ENCODE results near the gene KDM5C. TPM values are rescaled to one million over a fixed set of nuclear protein-coding genes. Genes with fewer than 3 reads are reported as not detected.
A peak's percentile ranks its signal among the peaks of the same experiment; 100 is the strongest.

The KDM5C gene
- total and polyA plus RNA-seq, 8 donors: 11.8 to 390 (median 83.7) TPM

GRCh38 chrX:53257670-53258423 is 32.8 kb upstream of the KDM5C start:
- intact Hi-C loops (cut with DNase I; ENCODE audit: low total_unique reads): no loop called here
- WGBS, 5 donors: 80 to 95% (median 91%) methylated on average over 6 of the region's 6 CpGs
- no peaks in the 10 kb centered on the region for H3K9me3 ChIP-seq
- DNase-seq: no peak
- no peak overlapping the region for H3K4me3 ChIP-seq
- peaks cover 0 to 7% (median 2%) of the 10 kb centered on the region in 4 donors for H3K4me1 ChIP-seq
- H3K27ac ChIP-seq: no peak overlapping the region
- peaks cover 0 to 17% (median 0%) of the 10 kb centered on the region in 3 donors for H3K27me3 ChIP-seq
- no peak for TF ChIP-seq POLR2AphosphoS5 (IDR thresholded peaks at IDR 0.05)
- no peak for TF ChIP-seq POLR2A (IDR thresholded peaks at IDR 0.05)
- H3K36me3 ChIP-seq: peaks cover 0 to 19% (median 10%) of the 10 kb centered on the region in 4 donors

- WGBS, 5 donors: 69 to 92% (median 75%) methylated on average over 6 to 13 of the region's 13 CpGs
- no peak for DNase-seq
Measured at GRCh38 chrX:53257166-53257565, 32.2 kb upstream of the KDM5C start.

DNA sequence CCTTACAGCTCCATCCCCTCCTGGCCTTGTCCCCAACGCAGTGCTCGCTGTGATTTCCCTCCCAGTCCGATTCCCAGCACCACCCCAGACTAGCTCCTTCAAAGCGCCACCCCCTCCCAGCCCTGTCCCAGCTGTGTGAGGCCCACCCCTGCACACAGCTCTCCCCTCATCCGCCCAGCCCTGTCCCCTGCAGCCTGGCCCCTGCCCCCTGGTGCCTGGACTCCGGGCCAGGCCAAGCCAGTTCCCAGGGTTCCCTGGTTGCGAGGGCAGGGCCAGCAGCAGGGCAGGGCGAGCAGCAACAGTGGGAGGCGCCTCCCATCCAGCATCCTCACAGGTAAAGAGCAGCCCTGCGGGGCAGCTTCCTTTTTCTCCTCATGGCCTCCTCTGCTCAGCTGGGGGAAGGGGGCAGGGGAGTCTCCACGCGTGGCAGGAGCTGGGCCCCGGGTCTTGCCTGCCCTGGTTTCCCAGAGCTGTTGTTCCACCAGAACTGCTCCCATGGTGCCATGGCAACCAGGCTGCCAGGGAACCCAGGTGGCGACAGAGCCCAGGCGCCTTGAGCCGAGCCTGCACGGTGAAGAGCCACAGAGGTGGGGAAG is 31.5 kb upstream of the KDM5C start:
- Histone ChIP-seq H3K27me3 (peaks cover 0 to 17% (median 0%) of the 10 kb centered on the region in 3 donors), H3K9me3 (no peaks in the 10 kb centered on the region), H3K4me3 (no peak overlapping the region), H3K36me3 (peaks cover 0 to 24% (median 10%) of the 10 kb centered on the region in 4 donors), H3K27ac (no peak overlapping the region), H3K4me1 (no peaks in the 10 kb centered on the region)
- peak in 1 of 2 donors; percentile 28 for DNase-seq
- TF ChIP-seq POLR2AphosphoS5 (IDR thresholded peaks at IDR 0.05): no peak
- TF ChIP-seq EP300 (IDR thresholded peaks at IDR 0.05): no peak
- TF ChIP-seq, protein P1, sequence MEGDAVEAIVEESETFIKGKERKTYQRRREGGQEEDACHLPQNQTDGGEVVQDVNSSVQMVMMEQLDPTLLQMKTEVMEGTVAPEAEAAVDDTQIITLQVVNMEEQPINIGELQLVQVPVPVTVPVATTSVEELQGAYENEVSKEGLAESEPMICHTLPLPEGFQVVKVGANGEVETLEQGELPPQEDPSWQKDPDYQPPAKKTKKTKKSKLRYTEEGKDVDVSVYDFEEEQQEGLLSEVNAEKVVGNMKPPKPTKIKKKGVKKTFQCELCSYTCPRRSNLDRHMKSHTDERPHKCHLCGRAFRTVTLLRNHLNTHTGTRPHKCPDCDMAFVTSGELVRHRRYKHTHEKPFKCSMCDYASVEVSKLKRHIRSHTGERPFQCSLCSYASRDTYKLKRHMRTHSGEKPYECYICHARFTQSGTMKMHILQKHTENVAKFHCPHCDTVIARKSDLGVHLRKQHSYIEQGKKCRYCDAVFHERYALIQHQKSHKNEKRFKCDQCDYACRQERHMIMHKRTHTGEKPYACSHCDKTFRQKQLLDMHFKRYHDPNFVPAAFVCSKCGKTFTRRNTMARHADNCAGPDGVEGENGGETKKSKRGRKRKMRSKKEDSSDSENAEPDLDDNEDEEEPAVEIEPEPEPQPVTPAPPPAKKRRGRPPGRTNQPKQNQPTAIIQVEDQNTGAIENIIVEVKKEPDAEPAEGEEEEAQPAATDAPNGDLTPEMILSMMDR (IDR thresholded peaks at IDR 0.05): no peak
- no peak for TF ChIP-seq POLR2A (IDR thresholded peaks at IDR 0.05)
- intact Hi-C loops (cut with DNase I; ENCODE audit: low total_unique reads): no loop called here
- 58 to 83% (median 65%) methylated on average over 13 to 17 of the region's 17 CpGs for WGBS, 5 donors

More at GRCh38 chrX:53257166-53257565, 32.2 kb upstream of the KDM5C start:
- Histone ChIP-seq H3K4me1 (peaks cover 0 to 1% (median 0%) of the 10 kb centered on the region in 4 donors), H3K27ac (no peak overlapping the region), H3K27me3 (peaks cover 0 to 17% (median 0%) of the 10 kb centered on the region in 3 donors), H3K36me3 (peaks cover 0 to 24% (median 10%) of the 10 kb centered on the region in 4 donors), H3K9me3 (no peaks in the 10 kb centered on the region), H3K4me3 (no peak overlapping the region)
- no peak for TF ChIP-seq EP300 (IDR thresholded peaks at IDR 0.05)
- TF ChIP-seq, protein P1 (IDR thresholded peaks at IDR 0.05): no peak
- intact Hi-C loops (cut with DNase I; ENCODE audit: low total_unique reads): no loop called here

DNA sequence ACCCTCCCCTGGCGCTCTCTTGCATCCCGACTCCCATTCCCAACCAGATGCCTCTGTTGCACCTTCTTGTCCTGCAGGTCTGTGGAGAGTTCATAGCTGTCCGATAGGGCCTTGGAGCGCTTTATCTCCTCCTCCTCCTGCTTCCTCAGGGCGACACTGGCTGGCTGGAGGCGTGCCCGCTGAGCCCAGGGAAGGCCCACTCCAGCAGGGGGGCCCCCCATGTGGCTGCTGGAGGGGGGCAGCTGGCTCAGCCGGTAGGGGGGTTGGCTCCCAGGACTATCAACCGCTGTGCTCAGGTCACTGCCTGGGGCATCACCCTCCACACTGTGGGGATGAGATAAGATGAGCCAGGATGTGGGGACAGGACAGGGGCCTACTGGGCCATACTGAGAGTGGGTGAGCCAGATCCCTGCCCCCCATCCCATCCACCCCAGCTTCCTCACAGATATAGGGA is 30.8 kb upstream of the KDM5C start:
- H3K27ac ChIP-seq: no peak overlapping the region
- no peaks in the 10 kb centered on the region for H3K9me3 ChIP-seq
- peaks cover 0 to 17% (median 0%) of the 10 kb centered on the region in 3 donors for H3K27me3 ChIP-seq
- no peak overlapping the region for H3K4me3 ChIP-seq
- H3K36me3 ChIP-seq: peaks cover 0 to 30% (median 12%) of the 10 kb centered on the region in 4 donors
- TF ChIP-seq POLR2A (IDR thresholded peaks at IDR 0.05) (no peak), POLR2AphosphoS5 (IDR thresholded peaks at IDR 0.05) (no peak)
- intact Hi-C loops (cut with DNase I; ENCODE audit: low total_unique reads): no loop called here
- WGBS, 5 donors: 72 to 87% (median 86%) methylated on average over 4 to 9 of the region's 9 CpGs
- DNase-seq: no peak
- no peaks in the 10 kb centered on the region for H3K4me1 ChIP-seq

- intact Hi-C loops (cut with DNase I; ENCODE audit: low total_unique reads): no loop called here
- Histone ChIP-seq H3K36me3 (peaks cover 0 to 39% (median 21%) of the 10 kb centered on the region in 4 donors), H3K27me3 (peaks cover 0 to 17% (median 0%) of the 10 kb centered on the region in 3 donors), H3K4me3 (no peak overlapping the region), H3K4me1 (no peaks in the 10 kb centered on the region), H3K9me3 (no peaks in the 10 kb centered on the region), H3K27ac (no peak overlapping the region)
- DNase-seq: no peak
- TF ChIP-seq, protein P1 (IDR thresholded peaks at IDR 0.05): no peak
- TF ChIP-seq EP300 (IDR thresholded peaks at IDR 0.05) (no peak), POLR2A (IDR thresholded peaks at IDR 0.05) (no peak), POLR2AphosphoS5 (IDR thresholded peaks at IDR 0.05) (no peak)
- 80 to 94% (median 92%) methylated on average over 6 to 22 of the region's 22 CpGs for WGBS, 5 donors
Measured at GRCh38 chrX:53254570-53255461, 29.8 kb upstream of the KDM5C start.
